HG03196 (cell line): ENCODE measurements around the gene NGDN.
"Not testable (repeated sequence)": the region's sequence is repeated elsewhere in the genome, so short reads cannot be mapped to it uniquely, and the experiment has no call there.

Source experiments
- ATAC-seq: cut with Tn5 transposase; IDR thresholded peaks from one replicate; pipeline ENCODE4 v1.9.1; 2021; ENCODE audit not compliant: unreplicated experiment

The NGDN gene

DNA sequence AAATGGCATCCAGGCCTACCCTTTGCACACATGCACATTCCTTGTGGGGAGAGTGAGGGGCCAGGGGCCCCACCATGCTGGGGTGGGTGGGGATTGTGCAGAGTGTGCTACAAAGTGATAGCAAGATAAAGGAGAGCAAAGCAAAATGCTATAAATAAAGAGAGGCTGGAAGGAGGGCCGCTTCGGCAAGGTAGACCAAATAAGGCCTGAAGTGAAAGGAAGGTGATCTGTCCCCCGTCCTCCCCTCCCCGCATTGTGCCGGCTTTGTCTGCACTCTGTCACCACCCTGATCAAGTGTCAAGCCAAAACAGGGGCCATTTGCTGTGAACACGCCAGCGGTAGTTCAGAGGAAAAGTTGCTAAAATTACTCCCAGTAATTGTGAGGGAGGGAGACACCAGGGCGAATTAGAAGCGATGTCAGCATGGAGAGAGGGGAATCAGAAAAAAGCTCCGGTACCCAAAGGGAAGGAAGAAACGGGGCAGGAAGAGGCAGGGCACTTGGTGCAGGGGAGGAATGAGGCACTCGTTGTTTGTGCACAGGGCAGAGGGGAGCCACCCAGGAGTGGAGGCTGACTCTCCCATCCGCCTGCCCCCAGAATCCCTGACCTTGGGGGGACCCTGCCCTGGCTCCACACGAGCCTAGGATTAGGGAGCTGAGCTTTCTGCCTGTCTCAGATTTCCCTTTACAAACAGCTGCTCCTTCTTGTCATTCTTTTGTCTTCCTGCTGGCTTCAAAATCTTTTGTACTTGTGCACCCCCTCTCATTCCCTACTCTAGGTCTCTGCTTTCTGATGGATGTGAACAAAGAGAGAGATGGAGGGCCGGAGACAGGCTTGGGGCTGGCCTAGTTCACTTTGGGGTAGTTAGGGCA is 31.2 kb upstream of the NGDN start:
- ATAC-seq = no peak

DNA sequence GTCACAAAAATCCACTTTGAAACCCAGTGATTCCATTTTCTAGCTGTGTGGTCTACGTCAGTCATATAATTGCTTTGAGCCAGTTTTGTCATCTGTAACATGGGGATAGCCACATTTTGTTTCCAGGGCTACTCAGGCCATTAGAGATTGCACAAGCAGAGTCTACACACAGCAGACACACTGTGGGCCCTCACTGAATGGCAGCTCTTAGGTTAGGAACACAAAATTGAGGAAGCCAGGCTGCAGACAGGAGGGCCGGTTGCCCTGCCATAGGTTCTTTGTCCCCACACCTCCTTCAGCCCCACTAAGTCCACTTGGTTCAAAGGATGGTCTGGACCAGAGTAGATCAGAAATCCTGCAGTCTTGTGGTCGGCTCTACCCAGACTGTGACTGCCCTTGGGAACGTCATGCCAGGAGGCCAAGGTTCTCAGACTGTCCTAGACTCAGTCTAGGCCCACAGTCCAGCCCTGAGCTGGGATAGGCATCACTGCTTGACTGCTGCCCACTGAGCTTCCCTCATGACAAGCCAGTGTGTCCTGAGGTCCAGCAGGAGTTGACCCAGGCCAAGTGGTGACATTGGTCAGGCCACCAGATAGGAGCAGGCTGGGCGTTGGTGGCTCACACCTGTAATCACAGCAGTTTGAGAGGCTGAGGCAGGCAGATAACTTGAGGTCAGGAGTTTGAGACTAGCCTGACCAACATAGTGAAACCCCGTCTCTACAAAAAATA is 30.2 kb upstream of the NGDN start:
- ATAC-seq = no peak

DNA sequence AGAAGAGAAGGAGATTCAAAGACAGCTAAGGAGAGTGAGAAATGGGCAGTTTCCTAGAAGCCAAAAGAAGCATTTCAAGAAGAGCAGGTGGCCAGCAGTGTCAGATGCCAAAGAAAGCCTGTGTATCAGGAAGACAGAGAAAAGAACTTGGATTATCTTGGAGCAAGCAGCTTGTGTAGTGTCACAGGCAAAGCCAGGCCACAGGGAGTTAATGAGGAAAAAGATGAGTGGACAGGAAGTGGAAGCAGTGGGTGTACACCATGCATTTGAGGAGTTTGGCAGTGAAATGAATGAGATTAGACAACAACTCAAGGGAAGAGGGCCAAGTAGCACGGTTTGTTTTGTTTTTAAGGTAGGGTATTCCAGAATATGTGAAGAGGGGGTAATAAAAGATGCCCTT is 28.4 kb upstream of the NGDN start:
- no peak for ATAC-seq

DNA sequence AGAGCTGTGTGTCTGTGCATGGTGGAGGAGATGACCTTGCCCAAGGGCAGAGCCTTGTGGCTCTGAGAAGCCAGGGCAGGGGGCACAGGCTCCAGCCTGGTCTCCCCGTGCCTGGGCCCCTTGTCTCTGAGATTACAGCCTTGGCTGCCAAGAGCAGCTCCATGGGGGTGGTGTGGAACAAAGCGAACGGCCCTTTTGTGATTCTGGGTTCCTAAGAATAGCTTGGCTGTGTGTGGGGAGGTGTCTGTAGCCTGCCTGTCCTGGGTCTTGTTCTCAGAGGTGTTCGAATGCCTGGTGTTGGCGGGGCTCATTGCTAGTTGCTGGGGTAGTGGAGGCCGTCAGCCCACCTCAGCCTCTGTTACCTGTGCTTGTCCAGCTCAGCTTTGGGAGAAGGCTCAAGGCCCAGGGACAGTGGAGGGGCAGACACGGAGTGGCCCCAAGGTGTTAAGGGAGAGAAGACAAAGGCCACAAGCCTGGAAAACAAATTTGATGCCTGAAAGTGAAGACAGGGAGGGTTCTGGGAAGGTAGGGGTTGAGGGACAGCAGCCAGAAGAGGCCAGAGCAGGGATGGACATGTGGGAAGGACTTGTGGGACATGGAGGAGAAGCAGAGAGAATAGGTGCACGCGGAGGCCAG is 26.7 kb upstream of the NGDN start:
- ATAC-seq = no peak

DNA sequence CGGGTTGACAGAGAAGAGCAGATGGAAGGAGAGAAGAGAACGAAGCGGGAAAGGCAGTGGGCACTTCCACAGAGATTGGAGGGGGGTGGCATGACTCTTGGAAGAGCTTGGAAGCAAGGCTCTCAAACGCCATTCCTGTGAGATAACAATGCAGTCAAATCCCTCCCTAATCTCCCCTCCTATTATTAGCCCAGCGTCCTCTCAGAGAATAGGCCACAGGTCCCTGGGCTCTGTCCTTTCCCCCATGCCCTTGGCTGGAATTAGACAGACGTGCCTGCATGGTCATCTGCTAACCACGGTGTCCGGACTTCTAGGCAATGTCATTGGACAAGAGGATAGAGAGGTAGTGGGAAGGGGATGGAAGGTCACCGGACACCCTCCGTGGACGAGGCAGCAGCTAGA is 26.1 kb upstream of the NGDN start:
- ATAC-seq = no peak

DNA sequence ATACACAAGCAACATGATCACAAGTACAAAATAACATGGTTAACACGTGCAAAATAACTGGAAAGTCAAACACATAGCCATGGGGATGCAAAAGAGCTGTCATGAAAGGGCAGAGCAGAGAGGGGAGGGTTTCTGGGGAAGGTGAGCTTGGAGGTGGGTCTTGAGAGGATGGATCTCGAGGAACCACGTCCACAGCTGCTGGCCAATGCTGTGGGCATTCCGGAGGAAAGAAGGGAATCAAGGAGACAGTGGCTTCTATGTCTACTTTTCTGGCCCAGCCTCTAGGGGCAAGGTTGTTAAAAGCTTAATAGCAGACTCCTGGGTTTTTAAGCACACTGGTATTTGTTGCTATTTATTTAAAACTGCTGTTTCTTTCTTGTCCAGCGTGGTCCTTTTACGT is 25.6 kb upstream of the NGDN start:
- ATAC-seq = no peak

DNA sequence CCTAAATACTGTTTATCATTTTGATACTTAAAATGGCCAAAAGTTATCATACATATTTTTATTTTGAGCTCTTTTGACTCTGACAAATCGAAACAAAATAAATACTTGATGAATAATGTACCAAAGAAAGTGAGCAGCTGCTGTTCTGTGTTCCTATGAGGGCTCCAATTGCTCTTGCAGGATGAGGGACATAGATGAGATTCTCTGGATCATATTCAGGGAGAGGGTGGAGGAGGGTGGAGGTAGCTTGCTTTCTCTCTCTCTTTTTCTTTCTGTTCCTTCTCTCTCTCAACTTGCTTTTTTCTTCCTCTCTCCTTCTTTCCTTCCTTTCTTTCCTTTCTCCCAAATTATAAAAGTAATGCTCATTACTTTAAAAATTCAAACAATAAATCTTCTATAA is 25.2 kb upstream of the NGDN start:
- ATAC-seq = no peak

DNA sequence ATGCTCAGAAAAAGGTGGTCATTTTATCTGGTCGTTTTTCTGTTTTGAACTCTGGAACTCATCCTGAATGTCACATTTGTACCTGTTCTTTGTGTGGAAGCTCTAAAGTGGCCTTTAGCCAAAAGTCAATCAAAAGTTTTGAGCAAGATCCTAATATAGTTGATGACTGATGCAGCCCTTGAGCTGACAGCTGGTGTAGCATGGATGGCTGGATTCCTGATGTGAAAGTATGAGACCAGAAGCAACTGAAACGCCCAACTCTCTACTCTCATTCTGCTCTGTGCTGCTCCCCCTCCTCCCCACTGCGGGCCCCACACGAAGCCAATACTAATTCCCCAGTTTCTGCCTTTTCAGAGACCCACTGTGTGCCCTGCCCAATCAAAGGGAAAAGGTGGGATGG is 23.7 kb upstream of the NGDN start:
- ATAC-seq = no peak

DNA sequence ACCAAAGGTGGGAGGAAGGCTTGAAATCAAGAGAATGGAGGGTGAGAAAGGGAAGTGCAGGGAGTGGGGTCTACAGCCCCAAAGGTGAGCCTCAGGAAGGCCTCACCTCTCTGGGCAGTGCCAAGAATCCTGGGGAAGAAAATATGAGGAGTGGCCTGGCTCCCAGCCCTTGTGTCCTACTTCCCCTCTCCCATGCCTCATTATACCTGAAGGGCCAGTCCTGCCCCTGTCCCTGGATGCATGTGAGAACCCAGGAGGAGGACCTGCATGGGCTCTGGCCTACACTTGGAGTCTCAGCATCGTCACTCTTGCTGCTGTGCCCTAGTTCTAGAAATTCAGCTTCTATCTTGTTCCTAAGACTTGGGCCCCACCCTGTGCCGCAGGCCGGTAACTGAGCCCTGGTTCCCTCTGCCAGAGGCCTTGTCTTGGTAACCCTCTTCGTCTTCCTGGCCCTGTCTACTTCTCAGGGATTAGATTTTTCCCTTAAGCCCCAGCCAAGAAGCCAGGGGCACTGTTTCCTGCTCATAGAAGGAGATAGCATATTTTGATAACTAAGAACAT is 23.1 kb upstream of the NGDN start:
- no peak for ATAC-seq

DNA sequence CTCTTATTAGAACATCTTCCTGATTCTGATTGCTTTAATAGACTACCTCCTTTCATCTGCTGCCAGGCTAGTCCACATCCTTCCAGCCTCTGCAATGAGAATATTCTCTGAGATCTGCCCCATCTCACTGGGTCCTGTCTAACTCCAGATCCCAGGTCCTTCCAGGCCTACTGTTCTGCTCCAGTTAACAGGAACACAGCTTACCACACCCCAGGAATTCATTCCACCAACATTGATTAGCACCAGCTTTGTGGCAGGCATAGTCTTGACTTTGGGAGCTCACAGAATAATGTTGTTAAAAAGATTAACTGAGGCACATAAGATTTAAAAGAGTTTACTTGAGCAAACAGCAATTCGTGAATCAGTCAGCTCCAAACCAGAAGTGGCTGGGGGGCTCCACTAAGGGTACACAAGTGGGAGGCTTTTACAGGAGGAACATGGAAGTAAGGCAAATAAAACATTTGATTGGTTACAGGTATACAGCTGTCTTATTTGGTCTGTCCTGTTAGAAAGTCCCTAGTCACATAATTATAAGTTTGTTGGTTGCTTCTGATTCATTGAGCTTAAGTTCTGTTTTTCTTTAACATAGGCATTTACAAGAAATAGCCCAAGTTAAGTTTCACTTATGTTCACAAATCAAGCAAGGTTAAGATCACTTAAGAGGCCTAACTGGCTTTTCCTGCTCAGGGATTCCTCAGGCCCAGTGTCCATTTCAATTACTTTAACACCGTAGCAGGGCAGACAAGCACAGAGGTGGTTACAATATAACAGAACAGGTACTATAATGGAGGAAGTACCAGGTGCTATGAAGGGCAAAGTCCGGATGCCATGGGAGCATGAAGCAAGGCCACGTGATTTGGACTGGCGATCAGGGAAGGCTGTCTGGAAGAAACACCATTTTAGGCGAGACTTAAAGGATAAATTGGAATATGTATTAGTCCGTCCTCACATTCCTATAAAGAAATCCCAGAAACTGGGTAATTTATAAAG is 21.8 kb upstream of the NGDN start:
- no peak for ATAC-seq

DNA sequence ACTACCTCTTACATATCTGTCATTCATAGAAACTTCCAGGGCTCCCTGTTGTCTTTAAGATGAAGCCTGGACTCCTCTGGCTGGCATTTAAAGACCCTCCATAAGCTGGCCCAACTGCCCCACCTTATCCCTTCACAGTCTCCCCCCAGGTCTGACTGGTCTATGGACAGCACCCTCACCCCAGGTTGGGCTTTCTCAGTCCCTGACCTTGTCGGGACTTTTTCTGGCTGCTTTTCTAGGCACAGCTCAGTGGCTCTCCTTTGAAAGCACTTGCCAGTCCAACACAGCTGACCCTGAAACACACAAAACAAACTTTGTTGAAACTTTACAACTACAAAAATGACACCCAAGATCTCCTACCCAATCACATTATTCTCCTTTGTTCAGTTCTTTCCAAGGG is 20.2 kb upstream of the NGDN start:
- ATAC-seq = no peak

DNA sequence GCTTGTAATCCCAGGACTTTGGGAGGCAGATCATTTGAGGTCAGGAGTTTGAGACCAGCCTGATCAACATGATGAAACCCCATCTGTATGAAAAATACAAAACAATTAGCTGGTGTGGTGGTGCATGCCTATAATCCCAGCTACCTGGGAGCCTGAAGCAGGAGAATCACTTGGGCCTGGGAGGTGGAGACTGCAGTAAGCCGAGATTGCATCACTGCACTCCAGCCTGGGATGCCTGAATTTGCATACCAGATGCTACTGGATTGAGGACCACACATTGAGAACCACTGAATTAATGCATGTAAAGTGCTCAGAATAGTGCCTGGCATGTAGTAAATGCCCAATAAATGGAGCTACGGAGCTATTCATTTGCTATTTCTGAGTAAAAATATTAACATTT is 19.1 kb upstream of the NGDN start:
- no peak for ATAC-seq

DNA sequence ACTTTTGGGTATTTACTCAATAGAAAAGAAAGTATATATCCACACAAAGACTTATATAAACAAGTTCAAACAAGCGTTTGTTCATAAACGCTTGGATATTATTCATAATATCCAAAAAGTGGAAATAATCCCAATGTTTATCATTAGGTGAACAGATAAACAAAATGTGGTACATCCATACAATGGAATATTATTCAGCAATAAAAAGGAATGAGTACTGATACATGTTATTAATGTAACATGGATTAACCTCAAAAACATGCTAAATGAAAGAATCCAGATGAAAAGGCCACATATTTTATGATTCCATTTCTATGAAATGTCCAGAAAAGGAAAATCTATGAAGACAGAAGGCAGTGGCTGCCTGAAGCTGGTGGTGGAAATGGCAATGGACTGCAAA is 17.3 kb upstream of the NGDN start:
- ATAC-seq = no peak

DNA sequence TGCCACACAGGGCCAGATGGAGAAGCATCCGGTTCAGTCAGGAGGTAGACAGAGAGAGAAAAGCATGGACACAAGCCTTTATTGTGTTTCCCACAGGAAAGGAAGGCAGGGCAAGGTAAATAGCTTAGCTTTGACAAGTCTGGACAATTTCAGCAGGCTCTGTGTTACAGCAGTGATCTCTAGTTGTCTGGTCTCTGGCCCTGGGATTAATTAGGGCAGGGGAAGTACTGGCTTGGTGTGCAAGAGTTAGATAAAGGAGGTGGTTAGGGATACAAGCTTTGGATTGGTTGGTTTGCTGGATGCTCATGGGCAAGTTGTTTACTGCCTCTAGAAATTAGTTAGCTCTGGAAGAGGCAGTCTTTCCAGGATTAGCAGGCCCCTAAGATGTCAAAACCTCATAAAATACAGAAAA is 15.1 kb upstream of the NGDN start:
- no peak for ATAC-seq

DNA sequence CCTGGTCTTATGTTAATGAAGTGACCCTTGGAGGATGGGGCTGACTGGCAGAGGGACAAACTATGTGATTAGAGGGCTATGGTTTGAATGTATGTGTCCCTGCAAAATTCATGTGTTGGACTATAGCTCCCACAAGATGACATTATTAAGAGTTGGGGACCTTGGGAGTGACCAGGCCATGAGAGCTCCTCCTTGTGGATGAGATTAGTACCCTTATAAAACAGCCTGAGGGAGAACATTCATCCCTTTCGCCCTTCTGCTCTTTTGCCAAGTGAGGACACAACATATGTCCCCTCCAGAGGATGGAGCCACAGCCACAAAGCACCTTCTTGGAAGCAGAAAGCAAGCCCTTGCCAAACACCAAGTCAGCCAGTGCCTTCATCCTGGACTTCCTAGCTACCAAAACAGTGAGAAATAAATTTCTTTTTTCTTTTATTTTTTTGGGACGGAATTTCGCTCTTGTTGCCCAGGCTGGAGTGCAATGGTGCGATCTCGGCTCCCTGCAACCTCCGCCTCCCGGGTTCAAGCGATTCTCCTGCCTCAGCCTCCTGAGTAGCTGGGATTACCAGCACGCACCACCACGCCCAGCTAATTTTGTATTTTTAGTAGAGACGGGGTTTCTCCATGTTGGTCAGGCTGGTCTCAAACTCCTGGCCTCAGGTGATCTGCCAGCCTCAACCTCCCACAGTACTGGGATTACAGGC is 12.5 kb upstream of the NGDN start:
- not testable (repeated sequence) for ATAC-seq

DNA sequence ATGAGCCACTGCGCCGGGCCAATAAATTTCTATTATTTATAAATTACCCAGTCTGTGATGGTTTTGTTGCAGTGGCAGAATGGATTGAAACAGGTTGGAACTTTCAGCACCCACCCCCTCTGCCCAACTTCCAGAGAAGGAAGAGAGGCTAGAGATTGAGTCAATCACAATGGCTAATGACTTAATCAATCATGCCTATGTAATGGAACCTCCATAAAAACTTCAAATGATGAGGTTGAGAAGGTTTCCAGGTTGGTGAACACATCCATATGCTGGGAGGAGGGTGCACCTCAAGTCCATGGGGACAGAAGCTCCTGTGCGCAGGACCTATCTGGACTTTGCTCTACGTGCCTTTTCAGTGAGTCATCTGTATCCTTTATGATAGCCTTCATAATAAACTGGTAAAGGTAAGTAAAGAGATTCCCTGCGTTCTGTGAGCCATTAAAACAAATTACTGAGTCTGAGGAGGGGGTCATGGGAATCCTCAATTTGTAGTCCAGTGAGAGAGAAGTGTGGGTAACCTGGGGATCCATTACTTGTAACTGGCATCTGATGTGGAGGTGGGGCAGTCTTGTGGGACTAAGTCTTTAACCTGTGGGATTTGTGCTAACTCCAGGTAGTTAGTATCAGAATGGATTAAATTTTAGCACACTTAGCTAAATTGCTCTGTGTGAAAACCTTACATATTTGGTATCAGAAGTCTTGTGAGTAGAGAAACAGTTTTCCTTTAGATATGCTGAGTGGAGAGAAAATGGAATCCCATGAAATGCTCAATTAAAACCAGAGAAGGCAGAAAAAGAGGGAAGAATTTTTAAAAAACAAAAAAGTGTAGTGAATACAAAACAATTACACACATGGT is 11.7 kb upstream of the NGDN start:
- no peak for ATAC-seq

DNA sequence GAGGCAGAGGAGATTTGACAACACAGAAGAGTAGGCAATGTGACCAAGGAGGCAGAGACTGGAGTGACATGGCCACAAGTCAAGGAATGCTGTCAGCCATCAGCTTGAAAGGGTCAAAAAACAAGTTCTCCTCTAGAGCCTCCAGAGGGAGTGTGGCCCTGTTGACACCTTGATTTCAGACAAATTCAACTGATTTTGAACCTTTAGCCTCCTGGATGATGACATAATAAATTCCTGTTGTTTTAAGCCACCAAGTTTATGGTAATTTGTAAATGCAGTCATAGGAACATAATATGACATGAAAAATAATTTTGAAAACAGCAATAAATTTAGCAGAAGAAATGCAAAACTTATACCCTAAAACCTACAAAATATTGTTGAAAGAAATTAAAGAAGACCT is 8.5 kb upstream of the NGDN start:
- no peak for ATAC-seq

DNA sequence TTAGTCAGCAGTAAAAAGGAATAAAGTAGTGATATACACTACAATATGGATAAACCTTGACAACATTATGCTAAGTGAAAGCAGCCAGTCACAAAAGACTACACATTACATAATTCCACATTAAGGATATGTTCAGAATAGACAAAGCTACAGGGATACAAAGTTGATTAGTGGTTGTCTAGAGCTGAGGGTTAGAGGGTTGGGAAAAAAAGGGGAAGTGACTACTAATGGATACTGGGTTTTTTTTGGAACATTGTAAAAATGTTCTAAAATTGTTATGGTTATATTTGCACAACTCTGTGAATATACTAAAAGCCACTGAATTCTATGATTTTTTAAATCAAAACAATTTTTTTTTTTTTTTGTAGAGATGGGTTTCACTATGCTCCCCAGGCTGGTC is 4.8 kb upstream of the NGDN start:
- ATAC-seq = no peak

DNA sequence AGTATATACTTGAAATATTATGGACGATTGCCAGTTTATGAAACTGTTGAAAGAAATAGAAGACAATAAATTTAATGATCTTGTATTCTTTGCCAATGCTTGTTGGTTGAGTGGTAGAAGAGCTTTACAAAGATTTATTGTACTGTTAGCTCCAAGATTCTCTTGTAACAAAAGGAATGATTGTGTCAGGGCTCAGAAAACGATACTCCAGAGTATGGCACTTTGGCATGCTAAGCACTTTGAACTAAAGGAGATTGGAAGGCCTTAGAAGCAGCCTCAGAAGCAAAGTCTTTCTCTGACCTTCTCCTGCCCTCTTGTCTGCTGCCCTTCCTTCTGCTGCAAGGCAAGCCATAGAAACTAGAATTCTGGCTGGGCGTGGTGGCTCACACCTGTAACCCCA is 4.2 kb upstream of the NGDN start:
- no peak for ATAC-seq
